ENCODE results near the gene FBLN7.

The FBLN7 gene

GRCh38 chr2:112157472-112157871 lies 19.3 kb downstream of the FBLN7 start:
- no peak for DNase-seq (ENCODE audit: low spot score)

- no peak for DNase-seq (ENCODE audit: low spot score)
Measured at GRCh38 chr2:112159454-112159921, 21.3 kb downstream of the FBLN7 start.

- DNase-seq (ENCODE audit: low spot score), result no peak
Measured at GRCh38 chr2:112160283-112161250, 22.4 kb downstream of the FBLN7 start.

GRCh38 chr2:112161431-112162145 lies 23.4 kb downstream of the FBLN7 start:
- DNase-seq (ENCODE audit: low spot score), result no peak

GRCh38 chr2:112162341-112162740 lies 24.2 kb downstream of the FBLN7 start:
- DNase-seq (ENCODE audit: low spot score), result no peak

GRCh38 chr2:112162956-112163355 lies 24.8 kb downstream of the FBLN7 start:
- DNase-seq (ENCODE audit: low spot score), result no peak

GRCh38 chr2:112163541-112163981 lies 25.4 kb downstream of the FBLN7 start:
- no peak for DNase-seq (ENCODE audit: low spot score)

GRCh38 chr2:112164876-112165275 lies 26.7 kb downstream of the FBLN7 start:
- no peak for DNase-seq (ENCODE audit: low spot score)

- no peak for DNase-seq (ENCODE audit: low spot score)
Measured at GRCh38 chr2:112165296-112165695, 27.1 kb downstream of the FBLN7 start.

GRCh38 chr2:112166806-112167499 lies 28.8 kb downstream of the FBLN7 start:
- DNase-seq (ENCODE audit: low spot score), result no peak

- DNase-seq (ENCODE audit: low spot score), result peak; percentile 16
Measured at GRCh38 chr2:112168422-112169124, 30.4 kb downstream of the FBLN7 start.

GRCh38 chr2:112170495-112170894 lies 32.3 kb downstream of the FBLN7 start:
- DNase-seq (ENCODE audit: low spot score), result no peak

- DNase-seq (ENCODE audit: low spot score), result no peak
Measured at GRCh38 chr2:112173646-112174319, 35.6 kb downstream of the FBLN7 start.

- no peak for DNase-seq (ENCODE audit: low spot score)
Measured at GRCh38 chr2:112174383-112174782, 36.2 kb downstream of the FBLN7 start.

GRCh38 chr2:112175333-112175732 lies 37.1 kb downstream of the FBLN7 start:
- no peak for DNase-seq (ENCODE audit: low spot score)

- no peak for DNase-seq (ENCODE audit: low spot score)
Measured at GRCh38 chr2:112175958-112176573, 37.9 kb downstream of the FBLN7 start.

- DNase-seq (ENCODE audit: low spot score), result no peak
Measured at GRCh38 chr2:112181571-112182290, 43.5 kb downstream of the FBLN7 start.

GRCh38 chr2:112182581-112183034 lies 44.4 kb downstream of the FBLN7 start:
- no peak for DNase-seq (ENCODE audit: low spot score)

- no peak for DNase-seq (ENCODE audit: low spot score)
Measured at GRCh38 chr2:112183327-112184025, 45.3 kb downstream of the FBLN7 start.

Data from SW480 (cell line).